ENCODE data around the gene AMER2.

DNA sequence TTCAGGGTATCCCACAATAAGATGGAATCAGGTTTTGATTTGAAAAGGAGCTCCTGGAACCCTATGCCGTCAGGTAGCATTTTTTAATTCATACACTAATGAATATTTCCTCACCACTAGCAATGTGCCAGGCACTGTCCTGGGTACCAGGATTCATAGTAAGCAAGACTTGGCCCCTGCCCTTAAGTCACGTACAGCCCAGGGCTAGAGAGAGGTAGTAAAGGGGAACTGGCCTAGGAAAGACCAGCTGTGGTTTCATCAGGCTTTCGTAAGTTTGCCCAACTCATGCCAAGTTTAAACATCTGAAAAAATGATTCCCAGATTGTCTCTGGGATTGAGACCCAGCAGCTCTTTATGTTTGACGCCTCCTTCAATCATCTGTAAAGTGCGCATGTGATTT, 45.9 kb upstream of the AMER2 start:
- TF ChIP-seq CTCF (IDR thresholded peaks at IDR 0.05), result no peak
- no peak for TF ChIP-seq POLR2A (IDR thresholded peaks at IDR 0.05)

Measured in stomach (tissue), 4 donors.